ENCODE results near the gene BAMBI.

- TF ChIP-seq CTCF (optimal IDR thresholded peaks at IDR 0.05 in 1 of 3, IDR thresholded peaks at IDR 0.05 in 1 of 3, conservative IDR thresholded peaks at IDR 0.05 in 1 of 3; ENCODE audit: extremely low read depth in 1 of 3, insufficient read depth in 2 of 3, low read length in 3 of 3), result no peak
- no peak for TF ChIP-seq EZH2 (IDR thresholded peaks at IDR 0.05; ENCODE audit: low read length)
These were observed 4.8 kb downstream of the BAMBI start for GRCh38 chr10:28681928-28682750.

All from keratinocyte (primary cell).